ENCODE data around the gene MPZL2. TPM values are rescaled to one million over a fixed set of nuclear protein-coding genes. Genes with fewer than 3 reads are reported as not detected.

The MPZL2 gene
- total and polyA plus RNA-seq, 10 of the 15 experiments (the other 5 are each of a cell fraction or from before 2014, with no cell fraction given) = 0.81 to 4.8 (median 3.1) TPM

DNA sequence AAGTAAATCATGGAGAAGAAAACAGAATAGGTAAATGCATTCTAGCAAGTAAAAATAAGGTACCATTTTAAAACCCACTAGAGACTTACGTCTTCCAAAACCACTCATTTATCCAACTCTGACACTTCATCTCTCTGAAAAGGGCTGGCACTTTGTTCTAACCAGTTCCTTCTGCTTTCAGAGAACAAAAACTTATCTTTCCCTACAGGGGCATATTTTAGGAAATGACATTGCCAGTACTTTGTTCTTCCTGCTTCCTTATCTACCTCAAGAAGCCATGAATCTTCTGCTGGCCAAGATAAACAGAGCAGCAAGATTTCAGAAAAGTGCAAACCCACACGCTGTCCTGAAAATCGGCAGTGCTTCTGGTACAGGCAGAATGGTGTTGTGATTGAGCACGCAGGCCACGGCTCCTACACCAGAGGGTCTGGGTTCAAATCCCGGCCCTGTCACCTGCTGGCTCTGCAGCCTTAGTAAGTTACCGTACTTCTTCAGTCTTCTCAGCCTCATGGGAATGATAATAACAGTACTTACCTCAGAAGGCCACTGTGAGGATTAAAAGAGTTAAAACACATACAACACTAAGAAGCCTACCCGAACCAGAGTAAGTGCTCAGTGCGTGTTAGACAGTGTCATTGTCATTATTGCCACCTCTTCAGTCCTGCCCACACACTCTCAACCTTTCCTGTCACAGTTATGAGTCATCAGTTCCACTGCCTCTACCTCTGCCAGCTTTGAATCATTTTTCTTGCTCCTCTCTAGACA lies 22.9 kb downstream of the MPZL2 start (continued):
- peak; percentile 39 for TF ChIP-seq BCL3 (IDR thresholded peaks at IDR 0.05; ENCODE audit: borderline replicate concordance, insufficient read depth, low read depth, low read length, poor library complexity, severe bottlenecking)
- no peak for TF ChIP-seq KDM1A (IDR thresholded peaks at IDR 0.05; ENCODE audit: borderline replicate concordance)
- TF ChIP-seq ZBED1 (IDR thresholded peaks at IDR 0.05; ENCODE audit: borderline replicate concordance) = peak; percentile 76; the same call in 1 of the 2 replicates
- TF ChIP-seq MTA3 (IDR thresholded peaks at IDR 0.05; ENCODE audit: borderline replicate concordance, low read length) = no peak
- no peak for TF ChIP-seq IRF3 (IDR thresholded peaks at IDR 0.05)
- no peak for TF ChIP-seq TAF1 (IDR thresholded peaks at IDR 0.05; ENCODE audit: borderline replicate concordance, low read depth, low read length)
- TF ChIP-seq, protein P1, sequence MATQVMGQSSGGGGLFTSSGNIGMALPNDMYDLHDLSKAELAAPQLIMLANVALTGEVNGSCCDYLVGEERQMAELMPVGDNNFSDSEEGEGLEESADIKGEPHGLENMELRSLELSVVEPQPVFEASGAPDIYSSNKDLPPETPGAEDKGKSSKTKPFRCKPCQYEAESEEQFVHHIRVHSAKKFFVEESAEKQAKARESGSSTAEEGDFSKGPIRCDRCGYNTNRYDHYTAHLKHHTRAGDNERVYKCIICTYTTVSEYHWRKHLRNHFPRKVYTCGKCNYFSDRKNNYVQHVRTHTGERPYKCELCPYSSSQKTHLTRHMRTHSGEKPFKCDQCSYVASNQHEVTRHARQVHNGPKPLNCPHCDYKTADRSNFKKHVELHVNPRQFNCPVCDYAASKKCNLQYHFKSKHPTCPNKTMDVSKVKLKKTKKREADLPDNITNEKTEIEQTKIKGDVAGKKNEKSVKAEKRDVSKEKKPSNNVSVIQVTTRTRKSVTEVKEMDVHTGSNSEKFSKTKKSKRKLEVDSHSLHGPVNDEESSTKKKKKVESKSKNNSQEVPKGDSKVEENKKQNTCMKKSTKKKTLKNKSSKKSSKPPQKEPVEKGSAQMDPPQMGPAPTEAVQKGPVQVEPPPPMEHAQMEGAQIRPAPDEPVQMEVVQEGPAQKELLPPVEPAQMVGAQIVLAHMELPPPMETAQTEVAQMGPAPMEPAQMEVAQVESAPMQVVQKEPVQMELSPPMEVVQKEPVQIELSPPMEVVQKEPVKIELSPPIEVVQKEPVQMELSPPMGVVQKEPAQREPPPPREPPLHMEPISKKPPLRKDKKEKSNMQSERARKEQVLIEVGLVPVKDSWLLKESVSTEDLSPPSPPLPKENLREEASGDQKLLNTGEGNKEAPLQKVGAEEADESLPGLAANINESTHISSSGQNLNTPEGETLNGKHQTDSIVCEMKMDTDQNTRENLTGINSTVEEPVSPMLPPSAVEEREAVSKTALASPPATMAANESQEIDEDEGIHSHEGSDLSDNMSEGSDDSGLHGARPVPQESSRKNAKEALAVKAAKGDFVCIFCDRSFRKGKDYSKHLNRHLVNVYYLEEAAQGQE (IDR thresholded peaks at IDR 0.05; ENCODE audit: low read depth, low read length) = no peak
- no peak for TF ChIP-seq ESRRA (IDR thresholded peaks at IDR 0.05; ENCODE audit: low read length)
- TF ChIP-seq EZH2 (IDR thresholded peaks at IDR 0.05; ENCODE audit: borderline replicate concordance, control insufficient read depth, low read depth, low read length) = no peak

Measured in GM12878 (cell line).